NCI-H146 (cell line): ENCODE measurements around the gene ASIC2.
"Not testable (repeated sequence)": the region's sequence is repeated elsewhere in the genome, so short reads cannot be mapped to it uniquely, and the experiment has no call there.

Experiments used
- DNase-seq: peaks from one replicate; lab custom pipeline; 2025; lab: John Stamatoyannopoulos, UW

Gene ASIC2

GRCh38 chr17:33019161-33019890, 273.8 kb downstream of the ASIC2 start:
- DNase-seq: no peak

DNA sequence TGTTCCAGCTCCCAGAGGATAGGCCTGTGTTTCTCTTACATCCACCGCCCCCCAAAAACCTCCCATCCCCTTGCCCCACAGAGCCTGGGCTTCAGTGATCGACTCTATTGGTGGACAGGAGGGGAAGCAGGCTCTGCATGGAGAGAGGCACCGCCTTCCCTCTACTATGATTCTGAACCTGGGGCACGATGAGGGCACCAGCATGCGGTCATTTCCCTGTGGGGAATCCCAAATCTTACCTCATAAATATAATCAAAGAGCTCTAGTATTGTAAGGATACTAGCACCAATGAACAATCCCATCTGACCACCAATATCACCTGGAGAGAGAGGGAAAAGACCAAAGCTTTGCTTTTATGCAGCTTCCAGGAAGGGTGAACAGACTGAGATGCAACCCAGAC, 275.7 kb downstream of the ASIC2 start:
- no peak for DNase-seq

DNA sequence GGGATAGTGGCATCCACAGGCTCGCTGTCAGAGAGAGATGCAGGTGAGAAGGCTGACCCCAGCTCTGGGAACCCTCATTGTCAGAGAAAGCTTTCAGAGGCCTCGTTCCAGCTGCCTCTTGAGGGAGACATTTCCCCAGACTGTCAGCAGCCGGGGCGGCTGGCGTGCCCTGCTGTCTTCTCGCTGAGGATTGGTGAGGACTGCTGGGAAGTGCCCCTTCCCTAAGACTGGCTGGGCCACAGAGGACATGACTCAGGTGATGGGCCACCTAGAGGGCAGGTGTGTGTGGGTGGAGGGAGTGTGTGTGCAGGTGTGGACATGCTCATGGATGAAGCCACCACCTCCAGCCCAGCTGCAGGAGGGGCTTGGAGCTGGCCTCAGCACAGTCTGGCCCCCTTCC, 276.2 kb downstream of the ASIC2 start:
- no peak for DNase-seq

DNA sequence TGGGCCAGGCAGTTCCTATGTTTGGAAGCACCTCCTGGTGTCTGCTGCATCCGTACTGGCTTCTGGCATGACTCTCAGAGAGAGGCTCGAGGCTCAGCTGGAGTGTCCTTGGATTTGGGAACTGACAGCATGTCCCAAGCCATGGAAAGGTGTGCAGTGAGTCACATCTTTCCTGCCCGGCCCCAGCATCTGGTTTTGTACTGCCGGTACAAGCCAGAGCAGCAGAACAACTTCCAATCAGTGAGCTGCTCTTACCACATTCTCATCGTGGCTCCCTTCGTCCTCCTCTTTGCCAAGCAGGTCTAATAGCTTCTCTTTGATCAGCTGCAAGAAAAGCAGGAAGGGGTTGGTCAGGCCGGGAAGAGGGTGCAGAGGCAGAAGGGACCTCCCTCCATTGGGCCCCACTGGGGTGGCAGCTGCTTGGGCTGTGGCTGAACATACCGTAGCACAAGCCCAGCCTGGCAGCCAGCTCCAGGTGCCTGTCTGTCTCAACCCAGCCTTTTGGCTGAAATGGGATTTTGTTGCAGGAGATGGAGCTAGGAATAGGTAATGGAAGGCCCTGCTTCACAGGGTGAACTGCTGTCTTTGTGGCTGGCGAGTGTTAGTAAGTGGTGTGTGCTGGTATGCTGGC, 277.3 kb downstream of the ASIC2 start:
- DNase-seq: no peak

GRCh38 chr17:33014751-33015150, 278.3 kb downstream of the ASIC2 start:
- DNase-seq: no peak

- no peak for DNase-seq
These were observed 279.3 kb downstream of the ASIC2 start for GRCh38 chr17:33013596-33014375.

DNA sequence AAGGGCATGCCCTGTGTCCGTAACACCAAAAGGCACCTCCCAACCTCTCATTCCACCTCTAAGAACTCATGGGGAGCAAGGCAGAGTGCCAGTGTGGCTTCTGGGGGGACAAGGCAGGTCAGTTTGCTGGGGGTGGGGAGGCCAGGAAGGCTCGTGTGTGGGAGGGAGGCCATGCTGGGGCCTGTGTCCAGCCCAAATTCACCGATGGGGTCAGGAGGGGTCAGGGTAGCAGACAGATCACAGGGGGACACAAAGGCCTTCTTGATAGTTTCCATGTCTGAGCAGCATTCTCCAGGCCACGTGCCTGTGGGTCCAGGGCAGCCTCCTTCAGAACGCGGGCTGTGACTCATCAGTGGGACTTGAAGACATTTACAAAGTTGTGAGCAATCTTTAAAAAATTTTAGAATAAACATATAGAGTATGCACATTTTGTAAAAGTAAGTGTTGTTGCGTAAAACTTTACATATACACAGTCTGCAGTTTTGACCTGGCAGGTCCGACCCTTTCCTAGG, 280.5 kb downstream of the ASIC2 start:
- DNase-seq: no peak

- DNase-seq: no peak
These were observed 283.5 kb downstream of the ASIC2 start for GRCh38 chr17:33009636-33010035.

GRCh38 chr17:33007186-33007585, 285.9 kb downstream of the ASIC2 start:
- no peak for DNase-seq

DNA sequence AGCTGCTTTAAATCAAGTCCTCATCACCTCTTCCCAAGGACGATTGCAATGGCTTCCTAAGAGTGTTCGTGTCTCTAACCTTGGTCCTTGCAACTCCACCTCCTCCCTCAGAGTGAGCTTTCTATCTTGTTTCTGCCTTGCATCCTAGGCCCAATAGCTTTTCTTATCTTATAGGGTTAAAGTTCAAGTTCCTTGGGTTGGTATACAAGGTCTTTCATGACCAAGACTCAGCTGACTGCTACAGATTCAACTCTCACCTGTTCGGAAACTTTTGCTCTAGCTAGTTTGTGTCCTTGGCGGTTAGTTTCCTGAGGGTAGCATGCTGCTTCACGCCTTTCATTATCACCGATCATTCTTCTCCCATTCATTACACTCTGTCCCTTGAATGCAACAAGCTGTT, 290.8 kb downstream of the ASIC2 start:
- no peak for DNase-seq

- no peak for DNase-seq
These were observed 294.2 kb downstream of the ASIC2 start for GRCh38 chr17:32998887-32999228.

GRCh38 chr17:32998111-32998886, 294.8 kb downstream of the ASIC2 start:
- peak; percentile 47 for DNase-seq

- no peak for DNase-seq
These were observed 297.6 kb downstream of the ASIC2 start for GRCh38 chr17:32995416-32996045.

- DNase-seq: no peak
These were observed 299.1 kb downstream of the ASIC2 start for GRCh38 chr17:32993977-32994376.

- DNase-seq: no peak
These were observed 300.6 kb downstream of the ASIC2 start for GRCh38 chr17:32992321-32993033.

DNA sequence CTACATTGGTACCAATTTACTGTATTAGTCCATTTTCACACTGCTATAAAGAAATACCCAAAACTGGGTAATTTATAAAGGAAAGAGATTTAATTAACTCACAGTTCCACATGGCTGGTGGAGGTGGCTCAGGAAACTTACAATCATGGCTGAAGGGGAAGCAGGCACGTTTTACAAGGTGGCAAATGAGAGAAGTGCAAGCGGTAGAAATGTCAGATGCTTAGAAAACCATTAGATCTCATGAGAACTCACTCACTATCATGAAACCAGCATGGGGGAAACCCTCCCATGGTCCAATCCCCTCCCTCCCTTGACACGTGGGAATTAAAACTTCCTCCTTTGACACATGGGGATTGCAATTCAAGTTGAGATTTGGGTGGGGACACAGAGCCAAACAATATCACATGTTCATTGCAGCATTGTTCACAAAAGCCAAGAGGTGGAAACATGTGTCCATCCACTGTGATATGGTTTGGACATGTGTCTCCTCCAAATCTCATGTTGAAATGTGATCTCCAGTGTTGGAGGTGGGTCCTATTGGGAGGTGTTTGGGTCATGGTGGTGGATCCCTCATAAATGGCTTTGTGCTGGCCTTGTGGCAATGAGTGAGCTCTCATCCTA, 304.5 kb downstream of the ASIC2 start:
- DNase-seq: no peak

DNA sequence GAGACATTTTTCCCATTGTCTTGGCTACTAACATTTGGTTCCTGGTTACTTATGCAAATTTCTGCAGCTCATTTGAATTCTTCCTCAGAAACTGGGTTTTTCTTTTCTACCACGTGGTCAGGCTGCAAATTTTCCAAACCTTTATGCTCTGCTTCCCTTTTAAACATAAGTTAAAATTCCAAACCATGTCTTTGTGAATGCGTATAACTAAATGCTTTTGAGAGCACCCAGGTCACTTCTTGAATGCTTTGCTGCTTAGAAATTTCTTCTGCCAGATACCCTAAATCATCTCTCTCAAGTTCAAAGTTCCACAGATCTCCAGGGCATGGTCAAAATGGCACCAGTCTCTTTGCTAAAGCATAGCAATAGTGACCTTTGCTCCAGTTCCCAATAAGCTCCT, 305.2 kb downstream of the ASIC2 start:
- not testable (repeated sequence) for DNase-seq

DNA sequence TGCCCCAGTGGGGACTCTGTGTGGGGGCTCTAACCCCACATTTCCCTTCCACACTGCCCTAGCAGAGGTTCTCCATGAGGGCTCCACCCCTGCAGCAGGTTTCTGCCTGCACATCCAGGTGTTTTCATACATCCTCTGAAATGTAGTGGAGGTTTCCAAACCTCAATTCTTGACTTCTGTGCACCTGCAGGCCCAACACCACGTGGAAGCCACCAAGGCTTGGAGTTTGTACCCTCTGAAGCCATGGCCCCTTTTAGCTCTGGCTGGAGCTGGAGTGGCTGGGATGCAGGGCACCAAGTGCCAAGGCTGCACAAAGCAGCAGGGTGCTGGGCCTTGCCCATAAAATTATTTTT, 305.7 kb downstream of the ASIC2 start:
- not testable (repeated sequence) for DNase-seq

GRCh38 chr17:32985050-32985756, 307.9 kb downstream of the ASIC2 start:
- DNase-seq: no peak

- not testable (repeated sequence) for DNase-seq
These were observed 311.5 kb downstream of the ASIC2 start for GRCh38 chr17:32981611-32982010.
